ENCODE results near the gene HK3.
A peak's percentile ranks its signal among the peaks of the same experiment; 100 is the strongest.

Gene HK3

GRCh38 chr5:176847148-176847547 is 52.0 kb downstream of the HK3 start:
- no peak for DNase-seq

- DNase-seq = no peak
These were observed 52.6 kb downstream of the HK3 start for GRCh38 chr5:176846335-176847140.

DNA sequence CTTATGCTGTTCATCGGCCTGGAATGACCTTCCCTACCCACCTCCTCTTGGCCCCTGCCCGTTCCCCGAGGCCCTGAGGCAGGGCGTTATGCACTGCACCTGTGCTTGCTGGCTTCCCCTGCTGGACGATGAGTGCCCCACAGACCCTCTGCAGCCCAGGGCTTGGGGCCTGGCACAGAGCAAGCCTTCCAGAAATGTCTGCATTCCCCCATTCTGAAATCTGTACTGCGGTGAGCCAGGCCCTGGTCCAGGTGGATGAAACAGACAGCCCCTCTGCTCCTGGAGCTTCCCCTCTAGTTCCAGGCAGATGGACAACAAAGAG is 53.8 kb downstream of the HK3 start:
- no peak for DNase-seq

DNA sequence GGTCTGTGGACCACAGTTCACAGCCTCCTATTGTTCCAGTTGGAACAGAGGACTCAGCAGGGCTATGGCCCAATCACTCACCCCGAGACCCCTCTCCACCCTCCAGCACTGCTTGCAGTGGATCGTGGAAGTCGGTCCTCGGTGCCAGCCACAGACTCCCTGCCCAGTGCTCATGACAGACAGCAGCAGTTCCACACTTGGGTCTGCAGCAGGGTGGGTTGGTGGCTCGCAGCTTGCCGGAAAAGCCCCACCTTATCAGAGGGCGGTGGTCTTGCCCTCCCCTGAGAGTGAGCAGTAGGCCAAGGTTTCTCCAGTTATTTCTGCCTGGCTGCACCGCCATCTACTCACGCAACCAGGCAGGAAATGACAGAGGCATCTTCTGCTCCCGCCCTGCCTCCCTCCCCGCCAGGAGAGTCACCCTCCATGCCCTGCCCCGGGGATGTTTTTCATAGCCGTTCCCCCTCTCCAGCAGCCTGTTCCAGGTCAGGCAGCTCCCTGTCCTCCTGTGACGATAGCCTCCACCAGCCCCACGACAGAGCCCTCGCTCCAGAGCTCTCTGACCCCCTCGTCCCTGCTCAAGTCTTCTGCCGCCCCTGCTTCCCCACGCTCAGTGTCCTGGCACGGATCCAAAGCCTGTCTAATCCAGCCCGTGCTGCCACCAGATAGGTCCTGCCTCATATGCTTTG is 54.3 kb downstream of the HK3 start:
- no peak for DNase-seq

- DNase-seq = no peak
These were observed 54.9 kb downstream of the HK3 start for GRCh38 chr5:176844281-176844680.

GRCh38 chr5:176843673-176844072 is 55.5 kb downstream of the HK3 start:
- no peak for DNase-seq

DNA sequence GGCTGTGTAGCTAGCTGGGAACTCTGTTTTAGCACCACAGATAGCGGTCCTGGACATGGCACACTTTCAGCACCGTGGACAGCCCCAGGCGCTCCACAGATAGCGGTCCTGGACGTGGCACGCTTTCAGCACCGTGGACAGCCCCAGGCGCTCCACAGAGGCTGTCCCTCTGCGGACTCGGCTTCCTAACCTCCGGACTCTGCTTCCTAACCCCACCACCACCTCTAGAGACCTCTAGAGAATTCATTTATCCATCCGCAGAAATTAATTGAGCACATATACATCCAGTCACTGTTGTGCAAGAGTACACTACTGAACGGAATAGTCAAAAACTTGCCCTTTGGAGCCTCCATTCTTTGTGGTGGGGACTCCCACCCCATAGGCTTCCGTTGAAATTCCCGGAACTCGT is 61.4 kb downstream of the HK3 start:
- DNase-seq = peak; percentile 29

DNA sequence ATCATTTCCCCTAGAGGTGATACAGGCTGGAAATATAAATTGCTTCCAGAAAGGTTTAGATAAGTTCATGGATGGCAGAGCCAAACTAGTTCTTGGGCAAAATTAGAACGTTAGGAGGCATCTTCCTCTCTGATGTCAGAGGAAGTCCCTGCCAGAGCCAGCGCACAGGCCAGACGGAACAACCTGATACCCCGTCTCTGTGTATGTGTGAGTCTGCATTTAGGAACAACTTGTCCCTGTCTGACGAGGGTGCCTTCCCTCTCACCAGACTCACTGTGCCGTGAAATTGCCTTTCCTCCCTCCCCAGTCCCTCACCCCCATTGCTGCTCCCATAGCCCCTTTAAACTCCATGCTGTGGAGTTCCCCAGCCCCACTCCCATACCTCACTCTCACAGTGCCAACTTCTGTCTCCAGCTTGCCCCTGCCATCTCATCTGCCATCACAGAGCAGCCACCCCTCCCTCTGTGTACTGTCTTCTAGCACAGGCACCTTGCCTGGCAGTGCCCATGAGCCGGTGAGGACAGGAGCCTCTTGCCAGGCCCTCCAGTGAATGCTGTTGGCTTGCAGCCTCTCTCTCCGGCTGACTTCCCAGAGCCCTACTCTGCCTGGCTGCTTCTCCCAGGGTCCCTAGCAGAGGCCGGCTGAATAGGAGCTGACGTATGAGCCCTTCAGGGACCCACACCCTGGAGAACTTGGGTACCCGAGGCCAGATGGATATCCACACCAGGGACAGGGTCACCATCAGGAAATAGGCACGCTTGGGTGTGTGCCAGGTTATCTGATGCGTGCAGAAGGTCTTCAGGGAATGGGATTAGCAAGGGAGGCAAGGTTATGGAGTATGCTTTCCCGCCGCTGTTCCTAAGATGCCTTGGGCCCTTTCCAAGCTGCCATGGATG is 62.1 kb downstream of the HK3 start:
- no peak for DNase-seq

DNA sequence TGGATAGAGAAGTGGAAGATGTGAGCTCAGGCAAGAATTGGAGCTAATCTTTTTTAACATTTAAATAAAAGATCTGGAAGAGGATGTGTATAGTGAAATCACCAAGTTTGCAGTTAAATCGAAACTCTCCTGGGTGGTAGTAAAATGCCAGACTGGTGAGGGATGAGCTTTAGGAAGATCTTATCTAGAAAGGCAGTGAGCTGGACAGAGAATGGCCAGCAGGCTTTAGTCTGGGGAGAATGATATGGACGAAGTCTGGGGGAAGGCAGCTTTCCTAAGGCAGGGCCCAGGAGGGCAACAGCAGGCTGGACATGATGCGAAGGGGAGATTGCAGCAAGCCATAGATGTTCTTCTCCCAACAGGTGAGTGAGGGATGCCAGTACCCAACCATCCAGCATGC is 63.2 kb downstream of the HK3 start:
- DNase-seq = no peak

DNA sequence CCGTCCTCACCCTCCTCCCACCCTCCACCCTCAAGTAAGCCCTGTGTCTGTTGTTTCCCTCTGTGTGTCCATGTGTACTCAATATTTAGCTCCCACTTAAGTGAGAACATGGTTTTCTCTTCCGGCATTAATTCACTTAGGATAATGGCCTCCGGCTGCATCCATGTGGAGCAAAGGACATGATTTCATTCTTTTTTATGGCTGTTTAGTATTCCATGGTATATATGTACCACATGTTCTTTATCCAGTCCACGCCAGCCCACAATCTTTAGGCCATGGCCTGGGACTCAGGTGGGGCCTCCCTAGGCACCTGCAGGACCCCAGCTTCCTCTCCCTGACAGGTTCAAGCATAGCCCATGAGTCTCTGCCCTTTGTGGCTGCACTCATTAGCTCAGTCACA is 65.9 kb downstream of the HK3 start:
- DNase-seq = no peak

DNA sequence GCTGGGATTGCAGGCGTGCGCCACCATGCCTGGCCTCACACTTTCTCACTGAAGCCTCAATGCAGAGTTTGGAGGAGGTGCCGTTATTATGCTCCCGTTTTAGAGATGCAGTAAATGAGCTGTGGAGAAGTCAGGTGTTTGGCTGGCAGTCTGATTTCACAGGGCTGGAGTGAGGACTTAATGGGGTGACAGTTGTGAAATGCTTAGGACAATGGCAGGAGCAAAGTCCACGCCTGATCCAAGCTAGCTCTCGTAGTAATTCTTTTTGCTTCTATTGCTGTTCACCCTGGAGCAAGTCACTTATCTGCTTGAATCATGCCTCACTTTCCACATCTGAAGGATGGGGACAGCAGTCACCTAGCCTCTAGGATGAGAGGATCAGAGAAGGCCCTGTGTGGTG is 67.0 kb downstream of the HK3 start:
- no peak for DNase-seq

DNA sequence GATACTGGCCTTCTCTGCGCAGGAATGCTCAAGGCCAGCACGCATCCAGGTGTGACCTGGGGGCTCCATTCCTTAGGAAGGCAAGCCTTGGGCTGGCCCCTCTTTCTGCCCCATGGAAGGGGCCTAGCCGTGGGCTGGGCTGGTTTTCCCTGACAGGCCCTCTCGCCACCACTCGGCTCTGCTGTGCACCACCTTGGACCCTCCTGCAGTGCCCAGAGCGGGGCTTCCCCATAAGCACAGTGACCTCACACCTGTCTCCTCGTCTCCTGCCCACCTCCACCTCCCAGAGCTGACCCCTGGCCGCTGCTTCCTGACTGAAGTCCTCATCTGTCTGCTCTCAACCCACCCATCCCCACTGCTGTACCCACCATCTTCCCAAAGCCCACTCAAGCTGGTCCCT is 67.7 kb downstream of the HK3 start:
- DNase-seq = no peak

GRCh38 chr5:176830995-176831423 is 68.1 kb downstream of the HK3 start:
- no peak for DNase-seq
